ENCODE measurements around the gene CDO1.
"Not testable (repeated sequence)": the region's sequence is repeated elsewhere in the genome, so short reads cannot be mapped to it uniquely, and the experiment has no call there.

CDO1 gene

GRCh38 chr5:115829913-115830312 is 13.5 kb upstream of the CDO1 start:
- TF ChIP-seq CTCF (IDR thresholded peaks at IDR 0.05; ENCODE audit: low read depth, low read length) = no peak

GRCh38 chr5:115825948-115826347 is 9.5 kb upstream of the CDO1 start:
- DNase-seq (ENCODE audit: extremely low read depth, low read depth) = no peak
- no peak for TF ChIP-seq CTCF (IDR thresholded peaks at IDR 0.05; ENCODE audit: low read depth, low read length)

More at GRCh38 chr5:115829913-115830312, 13.5 kb upstream of the CDO1 start:
- DNase-seq (ENCODE audit: extremely low read depth, low read depth) = no peak

- not testable (repeated sequence) for DNase-seq (ENCODE audit: extremely low read depth, low read depth)
Measured at GRCh38 chr5:115824983-115825382, 8.5 kb upstream of the CDO1 start.

- DNase-seq (ENCODE audit: extremely low read depth, low read depth) = no peak
- TF ChIP-seq CTCF (IDR thresholded peaks at IDR 0.05; ENCODE audit: low read depth, low read length) = no peak
Measured at GRCh38 chr5:115820846-115821245, 4.4 kb upstream of the CDO1 start.

GRCh38 chr5:115818821-115819220 is 2.4 kb upstream of the CDO1 start:
- DNase-seq (ENCODE audit: extremely low read depth, low read depth) = no peak
- no peak for TF ChIP-seq CTCF (IDR thresholded peaks at IDR 0.05; ENCODE audit: low read depth, low read length)

- DNase-seq (ENCODE audit: extremely low read depth, low read depth) = no peak
- no peak for TF ChIP-seq CTCF (IDR thresholded peaks at IDR 0.05; ENCODE audit: low read depth, low read length)
Measured at GRCh38 chr5:115817386-115817785, 927 bp upstream of the CDO1 start.

- TF ChIP-seq CTCF (IDR thresholded peaks at IDR 0.05; ENCODE audit: low read depth, low read length) = no peak
- DNase-seq (ENCODE audit: extremely low read depth, low read depth) = no peak
Measured at GRCh38 chr5:115815693-115816225, 700 bp downstream of the CDO1 start.

- no peak for DNase-seq (ENCODE audit: extremely low read depth, low read depth)
- TF ChIP-seq CTCF (IDR thresholded peaks at IDR 0.05; ENCODE audit: low read depth, low read length) = no peak
Measured at GRCh38 chr5:115815006-115815692, 1.3 kb downstream of the CDO1 start.
